Omental fat pad (tissue), 4 donors: Measurements from ENCODE around the gene SSBP3. TPM values are rescaled to one million over a fixed set of nuclear protein-coding genes. Genes with fewer than 3 reads are reported as not detected.
A peak's percentile ranks its signal among the peaks of the same experiment; 100 is the strongest.

Experiments used
- ATAC-seq: fragments of 150-250 bp; one replicate; pipeline ENCODE4 v1.9.1; 2016; ENCODE audit warnings: mild to moderate bottlenecking, moderate library complexity; ENCODE audit not compliant: low FRiP score
- DNase-seq: peaks from one replicate; pipeline ENCODE4 v3.0.0-alpha.2; 2019; ENCODE audit warnings: low spot score
- total RNA-seq, 4 donors: library from RNA; depleted of rRNA; stranded (reverse); fragments of >200 nt; gene quantifications; one replicate each; pipeline ENCODE4 v1.1.0, GENCODE V29; 2016
- TF ChIP-seq, protein P1 (sequence below), 3 donors: fragments of 450-650 bp; IDR thresholded peaks; one replicate each; pipeline ENCODE4 v1.5.1; 2016 to 2017; ENCODE audit warnings: antibody characterized with exemption in 3 of 3, mild to moderate bottlenecking in 3 of 3, moderate library complexity in 2 of 3

Gene SSBP3
- total RNA-seq, 4 donors from 2014 or later = 21.0 to 32.6 (median 22.9) TPM

DNA sequence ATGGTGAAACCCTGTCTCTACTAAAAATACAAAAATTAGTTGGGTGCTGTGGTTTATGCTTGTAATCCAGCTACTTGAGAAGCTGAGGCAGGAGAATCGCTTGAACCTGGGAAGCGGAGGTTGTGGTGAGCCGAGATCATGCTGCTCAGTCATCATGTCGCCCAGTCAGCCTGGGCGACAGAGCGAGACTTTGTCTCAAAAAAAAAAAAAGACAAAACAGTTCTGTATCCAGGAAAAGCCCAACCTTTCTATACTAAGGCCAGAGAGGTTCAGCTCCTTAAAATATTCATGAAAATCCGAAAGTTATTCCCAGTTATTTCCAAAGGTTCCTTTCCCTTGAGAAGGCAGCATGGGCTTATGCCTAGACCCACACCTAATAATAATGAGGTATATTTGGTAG, 202.0 kb downstream of the SSBP3 start:
- TF ChIP-seq, protein P1, sequence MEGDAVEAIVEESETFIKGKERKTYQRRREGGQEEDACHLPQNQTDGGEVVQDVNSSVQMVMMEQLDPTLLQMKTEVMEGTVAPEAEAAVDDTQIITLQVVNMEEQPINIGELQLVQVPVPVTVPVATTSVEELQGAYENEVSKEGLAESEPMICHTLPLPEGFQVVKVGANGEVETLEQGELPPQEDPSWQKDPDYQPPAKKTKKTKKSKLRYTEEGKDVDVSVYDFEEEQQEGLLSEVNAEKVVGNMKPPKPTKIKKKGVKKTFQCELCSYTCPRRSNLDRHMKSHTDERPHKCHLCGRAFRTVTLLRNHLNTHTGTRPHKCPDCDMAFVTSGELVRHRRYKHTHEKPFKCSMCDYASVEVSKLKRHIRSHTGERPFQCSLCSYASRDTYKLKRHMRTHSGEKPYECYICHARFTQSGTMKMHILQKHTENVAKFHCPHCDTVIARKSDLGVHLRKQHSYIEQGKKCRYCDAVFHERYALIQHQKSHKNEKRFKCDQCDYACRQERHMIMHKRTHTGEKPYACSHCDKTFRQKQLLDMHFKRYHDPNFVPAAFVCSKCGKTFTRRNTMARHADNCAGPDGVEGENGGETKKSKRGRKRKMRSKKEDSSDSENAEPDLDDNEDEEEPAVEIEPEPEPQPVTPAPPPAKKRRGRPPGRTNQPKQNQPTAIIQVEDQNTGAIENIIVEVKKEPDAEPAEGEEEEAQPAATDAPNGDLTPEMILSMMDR (IDR thresholded peaks at IDR 0.05) = no peak
- ATAC-seq (no peak), DNase-seq (no peak)

DNA sequence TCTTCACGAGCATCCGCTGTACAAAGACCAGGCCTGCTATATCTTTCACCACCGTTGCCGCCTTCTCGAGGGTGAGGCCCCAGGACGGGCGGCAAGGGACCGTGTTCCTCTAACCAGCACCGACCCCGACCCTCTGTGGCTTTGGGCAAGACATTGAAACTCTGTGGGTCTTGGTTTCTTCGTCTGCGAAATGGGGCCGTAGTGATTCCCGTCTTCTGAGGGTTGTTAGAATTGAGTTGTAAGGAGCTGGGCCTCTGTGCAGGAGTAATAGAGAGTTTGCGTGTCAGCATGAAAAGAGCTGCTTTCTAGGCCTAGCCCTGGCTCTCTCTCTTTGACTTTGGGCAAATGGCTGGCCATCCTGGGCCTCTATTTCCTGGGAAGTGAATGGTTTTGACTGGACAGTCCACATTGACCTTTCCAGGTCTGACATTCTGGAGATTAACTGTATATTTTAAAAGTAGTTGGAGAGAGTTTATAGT, 205.6 kb downstream of the SSBP3 start:
- ATAC-seq = no peak
- DNase-seq = no peak
- TF ChIP-seq, protein P1 (IDR thresholded peaks at IDR 0.05) = no peak

DNA sequence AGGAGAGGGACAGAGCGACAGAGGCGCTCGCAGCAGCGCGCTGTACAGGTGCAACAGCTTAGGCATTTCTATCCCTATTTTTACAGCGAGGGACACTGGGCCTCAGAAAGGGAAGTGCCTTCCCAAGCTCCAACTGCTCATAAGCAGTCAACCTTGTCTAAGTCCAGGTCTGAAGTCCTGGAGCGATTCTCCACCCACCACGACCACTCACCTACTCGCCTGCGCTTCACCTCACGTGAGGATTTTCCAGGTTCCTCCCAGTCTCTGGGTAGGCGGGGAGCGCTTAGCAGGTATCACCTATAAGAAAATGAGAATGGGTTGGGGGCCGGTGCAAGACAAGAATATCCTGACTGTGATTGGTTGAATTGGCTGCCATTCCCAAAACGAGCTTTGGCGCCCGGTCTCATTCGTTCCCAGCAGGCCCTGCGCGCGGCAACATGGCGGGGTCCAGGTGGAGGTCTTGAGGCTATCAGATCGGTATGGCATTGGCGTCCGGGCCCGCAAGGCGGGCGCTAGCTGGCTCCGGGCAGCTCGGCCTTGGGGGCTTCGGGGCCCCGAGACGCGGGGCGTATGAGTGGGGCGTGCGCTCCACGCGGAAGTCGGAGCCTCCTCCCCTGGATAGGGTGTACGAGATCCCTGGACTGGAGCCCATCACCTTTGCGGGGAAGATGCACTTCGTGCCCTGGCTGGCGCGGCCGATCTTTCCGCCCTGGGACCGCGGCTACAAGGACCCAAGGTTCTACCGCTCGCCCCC, 206.3 kb downstream of the SSBP3 start, which contains the start of the genes CYB5RL and MRPL37:
TSS of gene CYB5RL (minus strand) at position 266 of the 754 bp plus-strand sequence. CDS start 4,414 bp downstream, outside the sequence.
TSS of gene MRPL37 (plus strand) at position 403 of the 754 bp plus-strand sequence. CDS start at position 480, 77 bp downstream.
- DNase-seq = peak; percentile 87
- peak; percentile 99 for ATAC-seq
- TF ChIP-seq, protein P1 (IDR thresholded peaks at IDR 0.05) = no peak

DNA sequence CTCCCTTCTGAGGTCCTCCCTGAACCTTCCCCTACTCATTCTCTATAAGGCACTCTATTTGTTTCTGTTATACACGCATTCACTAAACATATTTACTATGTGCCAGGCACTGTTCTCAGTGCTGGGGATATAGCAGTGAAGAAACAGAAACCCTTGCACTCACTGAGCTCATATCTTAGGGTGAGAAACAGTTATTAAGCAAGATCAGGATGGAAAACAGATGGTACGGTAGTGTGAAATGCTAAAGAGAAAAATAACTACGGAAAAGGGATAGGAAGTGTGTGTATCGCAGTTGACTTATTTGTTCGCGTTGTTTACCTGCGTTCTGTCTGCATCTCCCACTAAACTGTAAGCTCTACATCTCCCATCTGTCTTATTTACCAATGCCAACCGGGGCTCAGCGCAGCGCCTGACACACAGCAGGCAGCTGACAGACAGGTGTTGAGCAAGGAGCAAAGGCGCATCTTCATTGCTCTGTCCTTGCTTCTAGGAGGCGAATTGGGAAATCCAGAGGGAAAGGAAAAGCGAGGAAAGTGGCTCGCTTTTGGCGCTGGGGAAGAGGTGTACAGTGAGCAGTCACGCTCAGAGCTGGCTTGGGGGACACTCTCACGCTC, 206.9 kb downstream of the SSBP3 start:
- TF ChIP-seq, protein P1 (IDR thresholded peaks at IDR 0.05) = no peak
- ATAC-seq = peak; percentile 39
- no peak for DNase-seq

DNA sequence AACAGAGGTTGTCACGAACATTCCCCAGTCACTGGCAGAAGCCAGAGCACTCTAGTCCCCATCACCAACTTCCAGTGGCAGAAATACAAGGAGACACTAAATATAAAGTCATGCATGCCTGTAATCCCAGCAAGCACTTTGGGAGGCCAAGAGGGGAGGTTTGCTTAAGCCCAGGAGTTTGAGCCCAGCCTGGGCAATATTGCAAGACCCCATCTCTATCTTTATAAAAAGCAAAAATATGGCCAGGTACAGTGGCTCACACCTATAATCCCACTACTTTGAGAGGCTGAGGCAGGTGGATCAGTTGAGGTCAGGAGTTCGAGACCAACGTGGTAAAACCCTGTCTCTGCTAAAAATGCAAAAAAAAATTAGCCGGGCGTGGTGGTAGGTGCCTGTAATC, 212.7 kb downstream of the SSBP3 start:
- no peak for ATAC-seq

DNA sequence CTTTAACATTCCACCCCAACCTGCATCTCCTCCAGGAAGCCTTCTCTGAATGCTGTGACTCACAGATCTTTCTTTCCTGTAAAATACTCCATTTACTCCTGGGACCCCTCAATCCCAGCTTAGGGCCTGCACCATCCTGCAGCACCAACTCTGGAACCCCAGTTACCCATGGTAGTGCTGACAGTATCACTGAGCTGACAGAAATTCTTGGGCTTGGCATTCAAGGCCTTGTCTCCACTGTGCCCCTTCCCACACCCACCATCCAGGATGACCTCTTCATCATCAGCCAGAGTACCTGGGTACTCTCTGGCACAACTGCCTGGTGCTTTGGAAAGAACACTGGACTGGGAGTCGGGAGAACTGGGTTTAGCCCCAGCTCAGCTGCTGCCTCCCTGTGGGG, 214.7 kb downstream of the SSBP3 start:
- no peak for ATAC-seq
- DNase-seq = no peak
- TF ChIP-seq, protein P1 (IDR thresholded peaks at IDR 0.05) = no peak

More for the DNA sequence above, 212.7 kb downstream of the SSBP3 start:
- no peak for DNase-seq
- TF ChIP-seq, protein P1 (IDR thresholded peaks at IDR 0.05) = no peak
